Activated CD8-positive, alpha-beta memory T cell treated with anti-CD3 and anti-CD28 coated beads, Interleukin-2, amount 50 U/mL, for 4 hours (primary cell): ENCODE data around the gene GRK6.

Experiments
- DNase-seq: peaks from one replicate; pipeline ENCODE4 v3.0.0-alpha.2; 2020

The GRK6 gene

GRCh38 chr5:177455036-177455660 lies 28.7 kb downstream of the GRK6 start:
- peak; percentile 95 for DNase-seq

- peak; percentile 96 for DNase-seq
Observed at GRCh38 chr5:177455661-177456590, 29.4 kb downstream of the GRK6 start.

GRCh38 chr5:177456591-177456964 lies 30.1 kb downstream of the GRK6 start:
- DNase-seq: no peak

GRCh38 chr5:177456976-177457851 lies 30.7 kb downstream of the GRK6 start:
- peak; percentile 24 for DNase-seq

DNA sequence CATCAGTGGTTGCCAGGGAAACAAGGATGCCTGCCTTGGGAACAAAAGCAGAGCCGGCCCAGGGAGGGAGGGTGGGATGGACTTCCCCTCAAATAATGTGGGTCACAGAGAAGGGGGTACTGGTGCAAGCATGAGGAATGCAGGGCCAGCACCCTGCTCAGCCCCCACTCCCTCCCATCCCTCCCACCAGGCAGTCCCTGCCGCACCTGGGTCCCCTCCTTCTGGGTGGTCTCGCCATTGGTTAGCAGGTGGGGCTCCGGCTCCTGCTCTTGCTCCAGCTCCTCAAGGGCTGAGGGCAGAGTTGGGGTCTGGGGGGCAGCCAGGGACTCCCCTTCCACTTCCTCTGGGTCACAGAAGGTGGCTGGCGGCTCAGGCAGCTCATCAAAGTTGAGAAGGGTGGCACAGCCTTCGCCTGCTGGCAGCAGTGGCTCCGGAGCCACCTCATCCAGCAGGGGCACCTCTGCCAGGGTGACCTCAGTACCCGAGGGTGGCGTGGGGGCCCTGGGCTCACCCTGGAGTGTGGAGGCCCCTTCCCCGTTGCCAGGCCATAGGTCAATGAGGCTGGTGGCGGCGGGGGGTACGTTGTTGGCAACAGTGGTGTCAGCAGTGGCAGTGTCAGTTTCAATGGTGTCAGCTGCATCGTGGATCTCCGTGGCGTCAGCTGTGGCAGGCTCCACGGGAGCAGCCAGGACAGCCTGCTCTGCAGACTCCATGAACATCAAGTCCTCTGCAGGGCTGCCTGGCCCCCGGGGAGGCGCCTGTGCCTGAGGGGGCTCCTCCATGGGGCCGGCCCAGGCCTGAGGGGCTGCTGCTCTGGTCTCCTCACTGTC lies 31.6 kb downstream of the GRK6 start:
- DNase-seq: no peak

- no peak for DNase-seq
Observed at GRCh38 chr5:177458912-177459350, 32.5 kb downstream of the GRK6 start.

DNA sequence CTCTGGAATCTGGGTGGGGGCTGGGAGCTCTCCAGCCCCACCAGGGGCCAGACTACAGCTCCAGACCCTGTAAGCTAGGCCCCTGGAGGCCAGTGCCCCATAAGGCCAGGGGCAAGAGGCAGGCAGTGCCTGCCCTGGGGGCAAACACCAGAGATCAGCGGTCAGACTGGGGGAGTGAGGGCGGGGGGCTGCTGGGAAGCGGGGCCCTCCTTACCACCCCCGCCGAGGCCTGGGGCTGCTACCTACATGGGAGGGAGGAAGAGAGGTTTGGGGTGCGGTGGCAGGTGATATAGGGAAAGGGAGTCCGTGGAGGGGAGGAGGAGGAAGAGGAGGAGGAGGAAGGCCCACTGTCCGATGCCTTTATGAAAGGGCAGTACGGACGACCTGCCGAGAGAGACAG lies 32.9 kb downstream of the GRK6 start:
- DNase-seq: no peak

DNA sequence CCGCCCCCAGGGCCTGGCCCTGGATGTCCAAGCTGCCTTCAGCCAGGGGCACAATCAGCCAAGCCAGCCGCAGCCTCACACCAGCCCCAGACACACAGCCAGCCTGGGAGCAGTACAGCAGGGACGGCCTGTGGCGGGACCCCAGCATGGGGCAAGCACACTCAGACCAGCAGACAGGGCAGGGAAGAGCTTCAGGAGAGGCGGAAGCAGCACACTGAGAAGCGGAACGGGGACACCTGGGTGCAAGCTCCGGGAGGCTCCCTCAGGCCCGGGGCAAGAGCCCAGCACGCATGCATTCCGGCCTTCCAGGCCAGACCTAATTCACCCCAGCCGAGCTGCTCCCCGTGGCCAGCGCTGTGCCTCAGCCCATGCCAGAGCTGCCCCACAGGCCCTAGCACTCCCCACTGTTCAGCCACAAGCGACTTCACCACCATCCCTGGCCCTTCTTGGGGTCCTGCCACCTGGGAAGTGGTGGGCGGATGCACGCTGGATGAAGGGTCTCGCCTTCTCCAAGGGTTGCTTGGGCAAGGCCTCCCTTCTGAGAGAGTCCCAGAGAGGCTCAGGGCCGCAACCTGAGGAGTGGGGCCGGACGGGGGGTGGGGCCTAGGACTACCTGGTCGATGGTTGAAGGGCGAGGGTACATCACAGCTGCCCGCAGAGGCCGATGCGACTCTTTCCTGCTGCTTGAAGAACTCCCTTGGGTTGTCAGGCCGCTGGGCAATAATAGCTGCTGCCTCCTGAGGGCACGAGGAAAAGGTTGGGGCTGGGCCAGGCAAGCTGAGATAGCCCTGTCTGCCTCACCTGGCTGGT lies 33.5 kb downstream of the GRK6 start:
- peak; percentile 13 for DNase-seq

DNA sequence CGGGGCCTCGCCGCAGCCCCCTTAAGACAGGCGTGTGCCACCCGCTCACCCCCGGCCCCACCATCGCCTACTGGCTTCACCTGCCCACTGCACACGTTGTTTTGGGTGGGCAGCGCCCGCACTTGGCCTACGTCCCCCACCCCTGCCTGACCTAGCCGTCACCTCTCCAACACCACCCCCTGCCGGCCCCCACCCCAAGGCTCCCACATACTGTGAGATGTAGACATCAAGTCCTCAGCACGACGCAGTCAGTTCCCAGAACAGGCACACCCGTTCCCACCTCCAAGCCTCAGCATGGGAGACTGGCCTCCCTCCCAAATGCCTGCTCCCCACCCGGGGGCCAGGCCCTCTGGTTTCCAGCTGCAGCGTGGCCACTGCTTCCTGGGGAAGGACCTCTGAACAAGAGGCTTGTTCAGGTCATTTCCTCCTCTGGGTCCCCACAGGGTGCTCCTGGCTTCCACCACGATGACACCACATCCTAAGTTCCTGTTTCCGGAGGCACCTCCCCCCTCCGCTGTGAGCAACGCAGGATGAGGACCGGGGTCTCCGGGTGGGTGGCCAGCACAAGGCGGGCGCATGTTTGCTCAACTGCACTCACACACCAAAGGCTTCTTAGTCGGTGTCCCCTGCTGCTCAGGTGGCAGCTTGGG lies 35.7 kb downstream of the GRK6 start:
- DNase-seq: no peak

GRCh38 chr5:177465044-177465443 lies 38.6 kb downstream of the GRK6 start:
- no peak for DNase-seq

DNA sequence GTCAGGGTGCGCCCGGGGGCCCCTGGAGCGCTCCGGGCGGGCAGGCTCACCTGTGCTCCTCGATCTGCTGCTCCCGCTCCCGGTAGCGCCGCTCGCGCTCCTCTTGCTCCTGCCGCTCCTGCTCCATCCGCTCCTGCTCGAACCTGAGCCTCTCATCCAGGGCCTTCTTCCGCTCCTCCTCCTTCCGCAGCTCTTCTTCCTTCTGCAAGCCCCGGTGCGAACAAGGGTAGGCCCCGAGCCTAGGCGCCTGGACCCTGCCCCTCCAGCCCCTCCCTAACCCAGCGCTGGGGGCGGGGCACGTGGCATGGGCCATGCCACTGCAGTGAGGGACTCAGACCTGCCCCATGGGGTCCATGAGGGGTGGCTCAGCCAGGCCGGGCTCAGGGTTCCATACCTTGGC lies 40.4 kb downstream of the GRK6 start:
- no peak for DNase-seq

DNA sequence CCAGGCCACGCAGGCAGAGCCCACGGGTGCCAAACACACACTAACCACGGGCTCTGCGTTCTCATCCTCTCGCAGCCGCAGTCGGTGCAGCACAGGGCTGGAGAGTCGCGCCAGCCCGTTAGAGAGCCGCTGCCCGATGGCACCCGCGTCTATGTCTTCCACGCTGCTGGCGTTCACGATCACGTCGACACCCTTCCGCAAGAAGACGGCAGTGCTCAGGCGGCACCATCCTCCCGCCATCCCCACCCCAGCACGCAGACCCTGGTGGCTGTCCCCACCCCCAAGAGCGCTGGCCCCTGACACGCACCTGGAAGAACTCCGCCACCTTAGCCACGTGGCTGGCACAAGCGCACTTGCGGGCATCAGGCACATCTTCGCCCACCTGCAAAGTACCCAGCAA lies 41.0 kb downstream of the GRK6 start:
- no peak for DNase-seq

DNA sequence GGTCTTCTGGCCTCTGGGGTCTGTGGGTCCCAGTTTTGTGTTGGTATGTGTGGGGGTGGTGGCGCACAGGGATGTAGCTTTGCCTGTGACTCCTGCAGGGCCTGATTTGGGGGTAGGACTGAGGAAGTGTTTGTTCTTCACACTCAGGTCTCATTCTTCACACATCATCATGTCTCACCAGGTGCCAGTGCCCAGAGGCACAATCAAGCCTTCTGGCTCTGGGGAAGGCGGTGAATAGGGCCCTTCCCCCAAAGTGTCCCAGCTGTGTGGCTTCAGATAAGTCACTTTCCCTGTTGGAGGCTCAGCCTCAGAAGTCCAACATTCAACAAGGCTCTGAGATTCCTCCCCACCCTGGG lies 41.8 kb downstream of the GRK6 start:
- DNase-seq: no peak

GRCh38 chr5:177468685-177469628 lies 42.5 kb downstream of the GRK6 start:
- DNase-seq: no peak

GRCh38 chr5:177469750-177470525 lies 43.5 kb downstream of the GRK6 start:
- DNase-seq: no peak

DNA sequence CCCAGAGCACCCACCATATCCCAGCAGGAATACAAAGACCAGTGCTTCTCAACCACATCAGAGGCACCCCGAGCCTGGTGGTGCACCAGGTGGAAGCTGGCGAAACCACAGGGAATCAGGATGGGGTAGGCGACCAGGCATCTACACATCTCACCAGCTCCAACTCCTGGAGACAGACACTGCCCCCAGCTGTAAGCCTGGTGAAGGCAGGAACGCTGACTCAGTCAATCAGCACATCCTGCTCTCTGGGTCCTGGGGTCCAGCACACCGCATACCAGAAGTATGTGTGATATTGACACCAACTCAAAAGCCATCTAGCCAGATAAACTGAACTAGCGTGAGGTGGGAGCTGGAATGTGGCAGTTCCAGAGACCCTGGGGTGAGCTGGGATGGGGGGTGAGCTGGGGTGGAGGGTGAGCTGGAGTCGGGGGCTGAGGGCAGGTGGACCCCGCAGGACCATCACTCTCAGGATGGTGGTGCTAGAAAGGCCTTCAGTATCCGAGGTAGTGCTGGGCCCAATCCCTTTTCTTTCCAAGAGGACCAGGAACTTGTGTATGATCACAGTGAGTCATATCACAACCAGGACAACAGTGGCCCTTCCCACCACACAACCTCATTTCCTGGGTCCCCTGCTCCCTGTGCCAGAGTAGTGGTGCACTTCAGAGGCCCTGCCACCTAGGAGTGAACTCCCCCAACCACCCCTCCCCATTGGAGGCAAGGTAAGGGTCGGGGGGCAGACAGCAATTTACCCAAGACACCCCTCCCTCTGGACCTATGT lies 44.5 kb downstream of the GRK6 start:
- no peak for DNase-seq

DNA sequence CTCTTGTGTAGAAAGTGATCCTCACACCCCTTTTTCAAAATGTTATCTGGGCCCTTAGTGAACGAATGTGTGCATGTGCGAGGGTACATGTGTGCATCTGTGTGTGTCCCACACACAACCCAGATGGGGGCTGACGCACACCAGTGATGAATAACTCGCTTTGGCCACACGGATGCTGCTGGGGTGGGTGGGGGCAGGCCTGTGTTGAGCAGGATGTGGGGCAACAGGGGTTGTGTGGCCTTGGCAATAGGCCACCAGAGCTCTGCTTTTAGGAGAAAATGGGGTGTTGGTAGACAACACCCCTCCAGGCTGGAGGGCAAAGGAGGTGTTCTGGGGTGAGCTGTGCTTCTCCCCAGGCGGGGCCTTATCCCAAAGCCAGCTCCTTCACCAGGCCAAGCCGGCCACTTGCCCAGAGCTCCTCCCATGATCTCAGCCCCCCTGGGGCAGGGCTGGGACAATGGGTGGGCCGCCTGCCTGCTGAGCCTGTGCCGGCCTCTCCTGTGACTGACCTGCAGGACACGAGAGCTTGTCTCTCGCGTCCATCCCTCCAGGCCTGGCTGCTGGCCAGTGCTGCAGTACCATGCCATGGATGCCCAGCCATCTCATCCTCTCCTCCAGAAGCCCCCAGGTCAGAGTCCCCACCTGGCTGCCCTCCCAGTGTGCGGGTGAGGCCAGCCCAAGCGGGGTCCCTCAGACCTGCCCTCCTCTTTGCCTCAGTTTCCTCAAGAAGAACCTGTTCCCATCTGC lies 45.3 kb downstream of the GRK6 start:
- DNase-seq: peak; percentile 66
